Left colon (tissue), 2 donors: ENCODE measurements around the gene BICC1. TPM values are rescaled to one million over a fixed set of nuclear protein-coding genes. Genes with fewer than 3 reads are reported as not detected.

Experiments used
- ATAC-seq: fragments of 200-7000 bp; cut with Tn5 transposase; one replicate; pipeline ENCODE4 v1.9.1; 2020; ENCODE audit warnings: mild to moderate bottlenecking, moderate library complexity
- DNase-seq, 2 donors: peaks; one replicate each; pipeline ENCODE4 v3.0.0-alpha.2; 2020
- intact Hi-C, 2 donors: fragments of 100-400 bp; cut with DNase I in 1 of 2; cut with micrococcal nuclease in 1 of 2; formaldehyde crosslinking; loops; one replicate each; pipeline versions ENCODE4 v1.11.2 to v1.14.0; 2022; cut with DNase I, micrococcal nuclease
- total RNA-seq, 2 donors: library from RNA; stranded (reverse); fragmentation: NEBNext Ultra II Directional; extraction: Animal tissue kit (Norgen Biotek cat#: 25700); gene quantifications; one replicate each; pipeline ENCODE4 v1.2.1, GENCODE V29; 2021
- donor health status: DM: no; HTN: no; CAD: no.
- donor health status: DM: yes; HTN: yes; CAD: no.

BICC1 gene
- total RNA-seq, 2 donors from 2014 or later: 1.7 to 2.5 TPM

DNA sequence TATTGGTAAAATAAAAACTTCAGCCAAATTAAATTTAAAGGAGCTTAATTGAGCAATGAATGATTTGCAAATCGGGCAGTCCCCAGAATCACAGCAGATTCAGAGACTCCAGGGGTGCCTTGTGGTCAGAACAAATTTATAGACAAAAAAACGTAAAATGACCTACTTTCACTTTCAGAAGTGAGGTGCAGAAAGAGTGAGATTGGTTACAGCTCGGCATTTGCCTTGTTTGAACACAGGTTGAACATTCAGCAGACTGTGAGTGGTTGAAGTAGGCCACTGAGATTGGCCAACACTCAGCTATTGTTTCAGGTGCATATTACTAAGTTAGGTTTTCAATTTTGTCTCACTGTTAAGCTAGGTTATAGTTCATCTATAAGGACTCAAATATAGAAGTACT lies 153.4 kb downstream of the BICC1 start:
- ATAC-seq: peak; percentile 78
- intact Hi-C loops: no loop called here
- no peak for DNase-seq

DNA sequence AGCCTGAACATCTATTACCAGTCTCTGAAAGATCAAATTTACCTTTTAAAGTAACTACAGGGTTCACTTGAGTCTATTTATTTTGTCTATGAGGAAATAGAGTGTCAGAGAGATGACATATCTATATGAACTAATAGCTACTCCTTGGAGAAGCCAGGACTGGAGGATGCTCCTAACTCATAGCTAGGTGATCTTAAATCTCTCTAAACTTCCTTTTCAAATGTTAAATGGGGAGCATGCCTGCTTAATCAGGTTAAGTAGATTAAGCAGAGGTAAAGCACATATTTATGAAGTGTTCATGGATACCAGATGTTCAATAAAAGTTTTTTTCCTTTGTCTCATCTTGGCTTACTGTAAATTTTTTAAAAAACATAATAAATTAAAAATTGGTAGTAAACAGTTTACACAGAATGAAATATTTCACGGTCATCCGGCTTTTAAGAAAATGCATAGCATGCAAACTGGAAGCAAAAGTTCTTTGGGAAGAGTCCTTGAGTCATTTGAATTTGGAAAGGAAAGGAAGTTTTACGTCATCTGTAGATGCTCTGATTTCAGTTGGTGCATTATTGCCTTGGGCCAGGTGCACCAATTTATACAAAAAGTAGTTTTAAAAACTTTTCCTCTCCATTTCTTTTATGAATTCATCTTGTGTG lies 155.1 kb downstream of the BICC1 start:
- intact Hi-C loops: no loop called here
- ATAC-seq: no peak

DNA sequence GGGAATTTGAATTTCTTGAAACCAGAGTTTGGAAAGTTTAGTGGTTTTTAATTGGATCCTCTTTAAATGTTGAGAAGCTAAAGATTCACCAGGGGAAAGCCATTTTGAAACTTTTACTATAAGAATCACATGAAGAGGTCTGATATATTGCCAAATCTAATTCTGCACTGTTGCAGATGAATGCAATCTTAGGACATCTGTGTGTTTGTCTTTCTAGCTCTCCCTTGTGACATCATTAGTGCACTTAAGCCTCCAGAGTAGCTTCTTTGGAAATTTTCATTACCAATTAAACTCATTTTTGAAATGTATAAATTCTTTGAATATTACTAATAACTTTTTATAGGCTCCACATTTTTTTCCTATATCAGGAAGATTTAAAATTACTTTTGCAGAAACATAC lies 160.2 kb downstream of the BICC1 start:
- DNase-seq (no peak), ATAC-seq (no peak)
- intact Hi-C loops: no loop called here

More for the DNA sequence above, 155.1 kb downstream of the BICC1 start:
- DNase-seq: no peak

DNA sequence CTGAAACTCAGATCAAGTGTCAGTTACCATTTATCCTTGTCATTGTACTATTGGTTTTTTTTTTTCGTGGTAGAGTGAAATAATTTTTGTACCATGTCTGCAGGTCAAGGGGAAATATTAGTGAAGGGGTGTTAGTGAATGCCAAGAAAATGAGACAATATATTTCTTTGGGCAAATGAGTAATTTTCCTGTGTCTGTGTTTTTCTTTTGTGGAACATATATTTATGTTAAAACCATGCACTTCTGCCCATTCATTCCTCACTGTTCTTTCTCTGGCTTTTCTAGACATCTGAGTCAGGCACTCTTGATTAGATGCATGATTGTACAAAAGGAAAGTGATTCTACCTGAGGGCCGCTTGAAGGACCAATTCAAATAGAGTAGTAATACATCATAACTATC lies 161.6 kb downstream of the BICC1 start:
- DNase-seq (no peak), ATAC-seq (no peak)
- intact Hi-C loops: no loop called here

DNA sequence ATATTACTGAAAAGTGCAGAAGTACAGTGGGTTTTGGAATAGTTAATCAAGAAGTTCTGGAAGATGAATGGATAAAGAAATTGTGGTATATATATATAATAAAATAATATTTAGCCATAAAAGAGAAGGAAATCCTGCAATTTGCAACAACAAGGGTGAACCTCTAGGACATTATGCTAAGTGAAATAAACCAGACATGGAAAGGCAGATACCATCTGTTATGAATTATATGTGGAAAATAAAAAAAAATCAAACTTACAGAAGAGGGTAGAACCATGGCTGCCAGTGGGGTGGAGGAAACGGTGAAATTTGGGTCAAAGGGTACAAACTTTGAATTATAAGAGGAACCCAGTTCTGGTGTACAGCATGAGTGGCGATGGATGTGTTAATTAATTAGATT lies 162.6 kb downstream of the BICC1 start:
- ATAC-seq: no peak
- intact Hi-C loops: no loop called here
- DNase-seq: no peak

GRCh38 chr10:58691528-58691927 lies 178.9 kb downstream of the BICC1 start:
- intact Hi-C loops: no loop called here
- no peak for DNase-seq
- ATAC-seq: no peak

DNA sequence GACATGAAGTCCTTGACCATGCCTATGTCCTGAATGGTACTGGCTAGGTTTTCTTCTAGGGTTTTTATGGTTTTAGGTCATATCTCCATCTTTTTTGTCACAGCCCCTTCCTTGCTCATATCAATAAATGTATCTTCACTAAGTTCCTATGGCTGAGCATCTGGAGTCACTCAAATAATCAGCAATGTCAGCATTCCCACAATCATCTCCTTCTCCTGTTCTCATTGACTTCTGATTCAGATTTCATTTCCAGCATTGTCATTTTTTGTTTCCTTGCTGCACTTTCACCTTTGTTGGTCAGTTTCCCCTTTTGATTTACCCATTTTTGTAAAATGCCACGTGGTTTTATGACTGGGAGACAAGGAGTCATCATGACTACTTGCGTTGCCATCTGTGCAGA lies 181.2 kb downstream of the BICC1 start:
- ATAC-seq (no peak), DNase-seq (no peak)
- intact Hi-C loops: no loop called here

- ATAC-seq (no peak), DNase-seq (no peak)
- intact Hi-C loops: no loop called here
Observed at GRCh38 chr10:58695022-58695421, 182.3 kb downstream of the BICC1 start.

DNA sequence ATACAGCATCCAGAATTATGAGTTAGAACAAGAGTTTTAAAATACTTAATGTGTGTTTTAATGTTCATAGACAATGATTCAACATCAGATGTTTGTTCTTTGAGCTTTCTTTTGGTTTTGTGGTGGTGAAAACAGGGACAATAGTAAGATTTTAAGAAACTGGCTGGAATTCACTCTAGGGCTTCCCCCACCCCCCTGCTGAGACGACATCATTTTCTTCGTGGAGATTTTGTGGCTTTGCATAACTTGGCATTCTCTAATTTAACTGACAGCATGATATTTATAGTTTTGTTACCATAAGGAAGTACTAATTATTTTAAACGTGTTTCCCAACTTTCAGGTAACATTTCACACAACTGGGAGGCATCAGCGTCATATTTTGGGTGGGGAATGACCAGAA lies 184.1 kb downstream of the BICC1 start:
- no peak for ATAC-seq
- DNase-seq: no peak

GRCh38 chr10:58697691-58698090 lies 185.0 kb downstream of the BICC1 start:
- no peak for DNase-seq
- intact Hi-C loops: no loop called here

More for the DNA sequence above, 184.1 kb downstream of the BICC1 start:
- intact Hi-C loops: no loop called here

GRCh38 chr10:58698777-58699356 lies 186.2 kb downstream of the BICC1 start:
- intact Hi-C loops: no loop called here
- DNase-seq: no peak
- ATAC-seq: peak; percentile 50

More at GRCh38 chr10:58697691-58698090, 185.0 kb downstream of the BICC1 start:
- no peak for ATAC-seq

- intact Hi-C loops: no loop called here
- ATAC-seq (no peak), DNase-seq (no peak)
Observed at GRCh38 chr10:58700591-58700990, 187.9 kb downstream of the BICC1 start.

DNA sequence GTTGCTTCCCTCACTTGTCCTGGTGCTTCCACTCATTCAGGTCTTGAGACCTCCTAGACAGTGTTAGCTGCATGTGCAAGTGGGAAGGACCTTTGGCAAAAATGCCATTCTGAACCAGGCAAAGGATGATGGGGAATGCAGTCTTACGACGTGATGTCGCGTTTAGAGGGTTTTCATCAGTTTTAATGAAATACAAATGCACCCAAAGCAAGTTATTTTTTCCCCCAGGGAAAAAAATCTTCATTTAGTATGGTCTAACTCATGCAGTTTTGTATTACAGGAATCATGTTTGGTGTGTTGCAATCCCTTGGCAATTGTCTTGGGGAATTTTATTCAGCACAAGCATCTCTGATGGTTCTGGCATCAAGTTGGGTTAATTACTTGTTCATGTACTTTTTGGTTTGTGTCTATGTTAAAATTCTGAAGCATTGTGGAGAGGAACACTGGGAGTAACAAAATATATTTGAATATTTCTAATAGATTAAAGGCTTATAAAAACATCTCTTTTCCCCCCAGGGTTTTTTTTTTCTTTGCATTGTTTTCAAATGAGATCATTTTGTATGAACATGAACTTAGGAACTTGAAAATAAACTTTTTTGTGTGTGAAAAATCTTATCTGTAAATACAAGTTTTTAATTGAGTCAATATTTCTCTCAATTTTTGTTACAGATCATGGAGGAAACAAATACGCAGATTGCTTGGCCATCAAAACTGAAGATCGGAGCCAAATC lies 188.9 kb downstream of the BICC1 start:
- no peak for DNase-seq
- no peak for ATAC-seq
- intact Hi-C loops: no loop called here

GRCh38 chr10:58704226-58704625 lies 191.6 kb downstream of the BICC1 start:
- ATAC-seq: no peak
- no peak for DNase-seq
- intact Hi-C loops: no loop called here

- DNase-seq (no peak), ATAC-seq (no peak)
- intact Hi-C loops: no loop called here
Observed at GRCh38 chr10:58704671-58705141, 192.0 kb downstream of the BICC1 start.

- intact Hi-C loops: no loop called here
- ATAC-seq (no peak), DNase-seq (no peak)
Observed at GRCh38 chr10:58706836-58707235, 194.2 kb downstream of the BICC1 start.

DNA sequence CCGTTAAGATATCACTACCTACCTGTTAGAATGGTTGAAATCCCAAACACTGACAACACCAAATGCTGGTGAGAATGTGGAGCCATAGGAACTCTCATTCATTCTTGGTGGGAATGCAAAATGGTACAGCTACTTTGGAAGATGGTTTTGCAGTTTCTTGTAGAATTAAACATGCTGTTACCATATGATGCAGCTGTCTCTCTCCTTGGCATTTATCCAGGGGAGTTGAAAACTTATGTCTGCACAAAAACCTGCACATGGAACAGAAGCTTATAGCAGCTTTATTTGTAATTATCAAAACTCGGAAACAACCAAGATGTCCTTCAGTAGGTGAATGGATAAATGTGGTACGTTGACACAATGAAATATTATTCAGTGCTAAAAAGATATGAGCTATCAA lies 199.5 kb downstream of the BICC1 start:
- ATAC-seq (no peak), DNase-seq (no peak)
- intact Hi-C loops: no loop called here

DNA sequence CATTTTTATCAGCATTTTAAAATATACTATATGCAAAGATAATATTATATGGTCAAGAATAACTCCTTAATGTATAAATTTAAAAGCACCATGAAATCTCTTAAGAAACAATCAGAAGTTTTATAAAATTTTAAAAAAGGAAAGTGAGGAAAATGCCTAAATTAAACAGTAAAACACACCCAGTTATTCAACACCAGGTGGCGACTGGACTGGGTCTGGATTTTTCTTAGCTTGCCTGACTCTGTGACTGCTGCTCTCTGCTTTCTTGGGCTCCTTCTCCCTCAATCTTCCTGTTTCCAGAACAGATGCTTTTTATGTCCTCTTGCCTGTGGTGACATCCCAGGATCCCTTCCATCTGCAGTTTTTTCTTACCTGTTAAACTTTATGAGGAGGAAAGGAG lies 200.3 kb downstream of the BICC1 start:
- no peak for DNase-seq
- intact Hi-C loops: no loop called here
- no peak for ATAC-seq

DNA sequence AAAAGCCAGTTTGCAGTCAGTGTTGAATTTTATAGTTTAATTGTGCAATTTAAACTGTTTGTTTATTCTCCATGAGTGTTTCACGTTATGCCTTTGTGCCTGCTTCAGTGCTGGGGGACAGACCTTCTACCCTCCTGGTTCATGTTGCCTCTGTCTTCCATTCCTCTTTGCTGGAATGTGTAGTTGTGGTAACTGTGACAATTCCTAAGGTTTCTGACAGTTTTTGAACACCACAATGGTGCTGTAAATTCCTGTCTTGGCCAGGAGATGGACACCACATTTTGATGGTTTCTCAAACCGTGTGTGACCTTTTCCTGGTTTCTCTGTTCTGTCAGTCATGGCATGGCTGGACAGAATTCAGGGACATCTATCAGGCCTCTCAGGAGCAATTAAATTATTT lies 201.7 kb downstream of the BICC1 start:
- intact Hi-C loops: no loop called here

DNA sequence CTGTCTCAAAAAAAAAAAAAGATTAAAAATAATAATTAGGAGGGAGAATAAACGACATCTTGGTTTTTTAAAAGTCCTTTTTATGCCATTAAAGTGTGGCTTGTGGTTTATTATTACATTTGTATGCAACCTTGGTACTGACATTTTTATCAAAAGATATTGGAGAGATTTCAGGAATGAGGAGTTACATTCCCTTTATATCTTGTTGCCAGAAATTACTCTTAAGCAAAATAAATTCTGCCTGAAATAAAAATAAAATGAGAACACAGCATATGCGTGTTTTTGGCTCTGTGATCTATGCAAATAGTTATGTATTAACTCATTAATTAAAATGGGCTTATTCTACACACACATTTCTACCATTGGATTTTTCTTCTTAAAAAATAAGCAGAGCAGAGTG lies 202.4 kb downstream of the BICC1 start:
- DNase-seq: no peak
- intact Hi-C loops: no loop called here
- no peak for ATAC-seq

More for the DNA sequence above, 201.7 kb downstream of the BICC1 start:
- ATAC-seq (no peak), DNase-seq (no peak)
